ENCODE data around the gene ICAM5. TPM values are rescaled to one million over a fixed set of nuclear protein-coding genes. Genes with fewer than 3 reads are reported as not detected.

Gene ICAM5
- total RNA-seq, 1 experiment from 2014 or later, result 53.9 TPM

DNA sequence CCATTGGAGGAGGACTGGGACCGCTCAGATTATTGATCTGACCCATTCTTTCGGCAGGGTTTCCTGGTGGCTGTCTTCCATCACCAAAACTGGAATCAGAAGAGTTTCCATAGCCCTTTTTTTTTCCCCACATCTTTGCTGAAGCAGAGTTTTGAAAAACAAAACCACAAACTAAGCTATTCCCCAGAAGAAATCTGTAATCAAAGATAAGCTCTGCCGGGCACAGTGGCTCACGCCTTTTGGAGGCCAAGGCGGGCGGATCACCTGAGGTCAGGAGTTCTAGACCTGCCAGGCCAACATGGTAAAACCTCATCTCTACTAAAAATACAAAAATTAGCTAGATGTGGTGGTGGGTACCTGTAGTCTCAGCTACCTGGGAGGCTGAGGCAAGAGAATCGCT, 23.0 kb upstream of the ICAM5 start:
- intact Hi-C loops (cut with micrococcal nuclease), result no loop called here
- CTCF ChIA-PET, result interaction anchor here (2.0 to 7.2 kb wide), 2 partner anchors 7 to 122 kb away, joined by 12 to 131 read pairs; no protein-coding TSS in a partner anchor
- no peaks in the 10 kb centered on the region for H4K20me1 ChIP-seq (ENCODE audit: insufficient read depth)
- no TSS peak for BruUV-seq (replicated peaks)
- TF ChIP-seq ZNF274 (IDR thresholded peaks at IDR 0.05; ENCODE audit: low read depth, low read length) (no peak), FOSL1 (IDR thresholded peaks at IDR 0.05; ENCODE audit: low read depth) (no peak), ZFX (IDR thresholded peaks at IDR 0.05) (no peak), SIN3A (IDR thresholded peaks at IDR 0.05; ENCODE audit: low read depth) (no peak), SRF (IDR thresholded peaks at IDR 0.05; ENCODE audit: low read depth) (no peak), TCF7L2 (IDR thresholded peaks at IDR 0.05; ENCODE audit: borderline replicate concordance, extremely low read depth, insufficient read depth, insufficient read length) (no peak), CBX3 (IDR thresholded peaks at IDR 0.05; ENCODE audit: low read depth) (no peak), CEBPB (IDR thresholded peaks at IDR 0.05; ENCODE audit: low read depth) (no peak), YY1 (IDR thresholded peaks at IDR 0.05; ENCODE audit: extremely low read depth, insufficient replicate concordance, low read depth, low read length) (no peak), POLR2AphosphoS5 (IDR thresholded peaks at IDR 0.05; ENCODE audit: low read depth, low read length) (no peak), EZH2 (IDR thresholded peaks at IDR 0.05) (no peak), REST (IDR thresholded peaks at IDR 0.05; ENCODE audit: low read depth) (no peak), ELF1 (IDR thresholded peaks at IDR 0.05; ENCODE audit: borderline replicate concordance, low read depth) (no peak), RAD21 (IDR thresholded peaks at IDR 0.05; ENCODE audit: low read depth) (no peak)
- TF ChIP-seq, protein P1, sequence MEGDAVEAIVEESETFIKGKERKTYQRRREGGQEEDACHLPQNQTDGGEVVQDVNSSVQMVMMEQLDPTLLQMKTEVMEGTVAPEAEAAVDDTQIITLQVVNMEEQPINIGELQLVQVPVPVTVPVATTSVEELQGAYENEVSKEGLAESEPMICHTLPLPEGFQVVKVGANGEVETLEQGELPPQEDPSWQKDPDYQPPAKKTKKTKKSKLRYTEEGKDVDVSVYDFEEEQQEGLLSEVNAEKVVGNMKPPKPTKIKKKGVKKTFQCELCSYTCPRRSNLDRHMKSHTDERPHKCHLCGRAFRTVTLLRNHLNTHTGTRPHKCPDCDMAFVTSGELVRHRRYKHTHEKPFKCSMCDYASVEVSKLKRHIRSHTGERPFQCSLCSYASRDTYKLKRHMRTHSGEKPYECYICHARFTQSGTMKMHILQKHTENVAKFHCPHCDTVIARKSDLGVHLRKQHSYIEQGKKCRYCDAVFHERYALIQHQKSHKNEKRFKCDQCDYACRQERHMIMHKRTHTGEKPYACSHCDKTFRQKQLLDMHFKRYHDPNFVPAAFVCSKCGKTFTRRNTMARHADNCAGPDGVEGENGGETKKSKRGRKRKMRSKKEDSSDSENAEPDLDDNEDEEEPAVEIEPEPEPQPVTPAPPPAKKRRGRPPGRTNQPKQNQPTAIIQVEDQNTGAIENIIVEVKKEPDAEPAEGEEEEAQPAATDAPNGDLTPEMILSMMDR (IDR thresholded peaks at IDR 0.05 in 2 of 3, conservative IDR thresholded peaks at IDR 0.05 in 1 of 3; ENCODE audit: borderline replicate concordance in 1 of 3, insufficient read depth in 1 of 3, low read depth in 2 of 3, low read length in 2 of 3), result no peak
- TF ChIP-seq, protein P2, sequence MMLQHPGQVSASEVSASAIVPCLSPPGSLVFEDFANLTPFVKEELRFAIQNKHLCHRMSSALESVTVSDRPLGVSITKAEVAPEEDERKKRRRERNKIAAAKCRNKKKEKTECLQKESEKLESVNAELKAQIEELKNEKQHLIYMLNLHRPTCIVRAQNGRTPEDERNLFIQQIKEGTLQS (IDR thresholded peaks at IDR 0.05), result no peak
- H3K4me2 ChIP-seq (ENCODE audit: low read length), result no peak overlapping the region
- POLR2A ChIA-PET, result no interaction called here
- ATAC-seq, result no peak
- peaks cover 11 to 24% of the 10 kb centered on the region in 2 experiments for H3K4me1 ChIP-seq (ENCODE audit: control insufficient read depth in 1 of 2, insufficient read depth in 2 of 2, low read length in 2 of 2)
- DNase-seq (ENCODE audit: low read depth, low spot score), result no peak
- no peaks in the 10 kb centered on the region for H3K79me2 ChIP-seq (ENCODE audit: insufficient read depth, low read length)
- H3K36me3 ChIP-seq (ENCODE audit: control insufficient read depth in 1 of 2, insufficient read depth in 2 of 2, low read length in 2 of 2), result no peaks in the 10 kb centered on the region
- H3K9me3 ChIP-seq (ENCODE audit: control insufficient read depth in 1 of 2, insufficient read depth in 1 of 2, low read depth in 1 of 2, low read length in 2 of 2), result no peaks in the 10 kb centered on the region
- no peak overlapping the region for H3K4me3 ChIP-seq (replicated peaks in 1 of 2; ENCODE audit: low read depth in 1 of 2, low read length in 2 of 2)
- no peak overlapping the region for H2AFZ ChIP-seq (ENCODE audit: low read depth, low read length, poor library complexity, severe bottlenecking)
- RAD21 ChIA-PET (ENCODE audit: low non-redundant PET in 1 of 2, low total read pairs in 2 of 2, uncharacterized antibody in 2 of 2, unreplicated experiment in 2 of 2), result no interaction called here
- H3K9me2 ChIP-seq (ENCODE audit: insufficient read depth), result no peaks in the 10 kb centered on the region
- H3K27me3 ChIP-seq (ENCODE audit: insufficient read depth, low read length), result no peaks in the 10 kb centered on the region
- H3K9ac ChIP-seq (ENCODE audit: low read length), result no peak overlapping the region
- H3K27ac ChIP-seq (ENCODE audit: low read depth, low read length), result no peak overlapping the region

Measured in HCT116 (cell line).